ENCODE measurements around the gene ZNF296. TPM values are rescaled to one million over a fixed set of nuclear protein-coding genes. Genes with fewer than 3 reads are reported as not detected.

The ZNF296 gene
- total RNA-seq, 1 donor from 2014 or later: 0.54 TPM

GRCh38 chr19:45040059-45040771 lies 36.1 kb downstream of the ZNF296 start:
- peak overlapping the region; percentile 99 for H3K27ac Mint-ChIP-seq (ENCODE audit: unreplicated experiment)
- peaks cover 10% of the 10 kb centered on the region for H3K27me3 Mint-ChIP-seq (ENCODE audit: unreplicated experiment)
- peak overlapping the region; percentile 100 for H3K4me3 Mint-ChIP-seq (ENCODE audit: unreplicated experiment)
- no peaks in the 10 kb centered on the region for H3K9me3 Mint-ChIP-seq (ENCODE audit: unreplicated experiment)
- DNase-seq (ENCODE audit: low spot score): no peak
- peaks cover 25% of the 10 kb centered on the region for H3K36me3 Mint-ChIP-seq (ENCODE audit: low read depth, unreplicated experiment)
- TF ChIP-seq CTCF (IDR thresholded peaks at IDR 0.05; ENCODE audit: unreplicated experiment): no peak
- peaks cover 16% of the 10 kb centered on the region for H3K4me1 Mint-ChIP-seq (ENCODE audit: unreplicated experiment)

DNA sequence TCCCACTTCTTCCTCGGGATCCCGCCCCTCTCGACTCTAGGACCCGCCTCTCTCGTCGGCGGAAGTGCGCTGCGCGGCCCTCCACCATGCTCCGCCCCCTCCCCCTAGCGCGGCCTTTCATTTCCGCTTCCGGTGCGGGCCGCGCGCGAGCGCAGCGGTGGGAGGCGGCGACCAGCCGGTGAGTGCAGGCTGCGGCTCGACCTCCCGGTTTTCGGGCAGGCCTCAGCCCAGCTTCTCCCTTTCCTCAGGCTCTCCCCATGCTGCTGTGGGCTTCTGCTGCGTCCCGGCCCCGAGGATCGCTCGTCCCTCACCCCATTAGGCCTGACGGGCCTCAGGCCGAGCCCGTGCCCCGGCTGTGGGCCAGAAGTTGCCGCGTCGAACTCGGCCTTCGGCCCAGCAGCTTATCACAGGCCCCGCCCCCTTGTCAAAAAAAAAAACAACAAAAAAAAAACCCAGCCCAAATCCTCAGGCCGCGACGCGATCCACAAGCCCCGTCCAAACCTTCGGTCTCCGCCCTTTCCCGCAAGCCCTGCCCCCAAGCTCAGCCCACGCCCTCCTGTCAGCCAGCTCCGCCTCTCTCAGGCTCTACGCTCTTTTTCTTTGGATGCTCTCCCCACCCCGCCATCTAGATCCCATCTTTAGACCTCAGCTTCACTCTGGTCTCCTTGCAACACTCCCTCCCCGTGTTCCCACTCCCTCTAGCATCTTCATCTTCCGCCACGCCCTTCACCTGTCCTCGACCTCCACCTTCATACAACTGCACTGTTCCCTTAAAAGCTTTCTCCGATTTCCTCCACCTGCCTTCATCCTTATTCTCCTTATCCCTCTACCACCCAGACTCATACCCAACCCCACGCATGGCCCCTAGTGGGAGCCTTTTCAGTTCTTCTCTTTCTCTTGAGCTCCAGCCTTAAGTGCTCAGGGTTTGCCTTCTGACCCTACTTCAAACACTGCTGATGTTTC lies 37.1 kb downstream of the ZNF296 start, which contains the start of gene CLASRP:
TSS of gene CLASRP (plus strand) at position 115 of the 963 bp plus-strand sequence. CDS start 1,168 bp downstream, outside the sequence.
- no peak for TF ChIP-seq CTCF (IDR thresholded peaks at IDR 0.05; ENCODE audit: unreplicated experiment)
- no peaks in the 10 kb centered on the region for H3K9me3 Mint-ChIP-seq (ENCODE audit: unreplicated experiment)
- DNase-seq (ENCODE audit: low spot score): peak; percentile 93
- peaks cover 14% of the 10 kb centered on the region for H3K4me1 Mint-ChIP-seq (ENCODE audit: unreplicated experiment)
- peaks cover 22% of the 10 kb centered on the region for H3K36me3 Mint-ChIP-seq (ENCODE audit: low read depth, unreplicated experiment)
- peak within 1 kb of the TSS; percentile 100 for H3K4me3 Mint-ChIP-seq (ENCODE audit: unreplicated experiment)
- H3K27ac Mint-ChIP-seq (ENCODE audit: unreplicated experiment): peak within 1 kb of the TSS; percentile 99
- H3K27me3 Mint-ChIP-seq (ENCODE audit: unreplicated experiment): peaks cover 10% of the 10 kb centered on the region

DNA sequence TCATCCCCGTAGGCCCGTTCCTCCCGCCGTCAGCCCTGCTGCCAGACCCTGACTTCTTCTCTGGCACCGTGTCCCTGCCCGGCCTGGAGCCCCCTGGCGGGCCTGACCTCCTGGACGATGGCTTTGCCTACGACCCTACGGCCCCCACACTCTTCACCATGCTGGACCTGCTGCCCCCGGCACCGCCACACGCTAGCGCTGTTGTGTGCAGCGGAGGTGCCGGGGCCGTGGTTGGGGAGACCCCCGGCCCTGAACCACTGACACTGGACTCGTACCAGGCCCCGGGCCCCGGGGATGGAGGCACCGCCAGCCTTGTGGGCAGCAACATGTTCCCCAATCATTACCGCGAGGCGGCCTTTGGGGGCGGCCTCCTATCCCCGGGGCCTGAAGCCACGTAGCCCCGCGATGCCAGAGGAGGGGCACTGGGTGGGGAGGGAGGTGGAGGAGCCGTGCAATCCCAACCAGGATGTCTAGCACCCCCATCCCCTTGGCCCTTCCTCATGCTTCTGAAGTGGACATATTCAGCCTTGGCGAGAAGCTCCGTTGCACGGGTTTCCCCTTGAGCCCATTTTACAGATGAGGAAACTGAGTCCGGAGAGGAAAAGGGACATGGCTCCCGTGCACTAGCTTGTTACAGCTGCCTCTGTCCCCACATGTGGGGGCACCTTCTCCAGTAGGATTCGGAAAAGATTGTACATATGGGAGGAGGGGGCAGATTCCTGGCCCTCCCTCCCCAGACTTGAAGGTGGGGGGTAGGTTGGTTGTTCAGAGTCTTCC lies 38.7 kb downstream of the ZNF296 start:
- no peak overlapping the region for H3K4me3 Mint-ChIP-seq (ENCODE audit: unreplicated experiment)
- peaks cover 10% of the 10 kb centered on the region for H3K27me3 Mint-ChIP-seq (ENCODE audit: unreplicated experiment)
- peaks cover 14% of the 10 kb centered on the region for H3K4me1 Mint-ChIP-seq (ENCODE audit: unreplicated experiment)
- peaks cover 29% of the 10 kb centered on the region for H3K36me3 Mint-ChIP-seq (ENCODE audit: low read depth, unreplicated experiment)
- no peak for DNase-seq (ENCODE audit: low spot score)
- H3K27ac Mint-ChIP-seq (ENCODE audit: unreplicated experiment): no peak overlapping the region
- no peaks in the 10 kb centered on the region for H3K9me3 Mint-ChIP-seq (ENCODE audit: unreplicated experiment)
- TF ChIP-seq CTCF (IDR thresholded peaks at IDR 0.05; ENCODE audit: unreplicated experiment): no peak

GRCh38 chr19:45035755-45036154 lies 40.5 kb downstream of the ZNF296 start:
- Mint-ChIP-seq H3K4me3 (ENCODE audit: unreplicated experiment) (no peak overlapping the region), H3K36me3 (ENCODE audit: low read depth, unreplicated experiment) (peaks cover 22% of the 10 kb centered on the region), H3K9me3 (ENCODE audit: unreplicated experiment) (no peaks in the 10 kb centered on the region), H3K27ac (ENCODE audit: unreplicated experiment) (no peak overlapping the region), H3K27me3 (ENCODE audit: unreplicated experiment) (peaks cover 7% of the 10 kb centered on the region), H3K4me1 (ENCODE audit: unreplicated experiment) (peaks cover 14% of the 10 kb centered on the region)
- no peak for DNase-seq (ENCODE audit: low spot score)
- no peak for TF ChIP-seq CTCF (IDR thresholded peaks at IDR 0.05; ENCODE audit: unreplicated experiment)
